OCI-LY1 (cell line): ENCODE measurements around the gene ELOVL1.

Experiments
- H2AFZ ChIP-seq: fragments of 200-600 bp; sonication (generic), shearing (Covaris generic); 2 replicates; pipeline ENCODE4 v1.6.0; 2014; ENCODE audit warnings: antibody characterized with exemption, mild to moderate bottlenecking, low read length
- H3F3A ChIP-seq: fragments of 200-600 bp; sonication (generic), shearing (Covaris generic); 2 replicates; pipeline ENCODE4 v1.6.0; 2014; ENCODE audit warnings: mild to moderate bottlenecking, antibody characterized with exemption, low read length, moderate library complexity; ENCODE audit not compliant: insufficient read depth
- H3K27ac ChIP-seq: fragments of 200-600 bp; sonication (generic); 2 replicates; pipeline ENCODE4 v1.5.1; 2014; ENCODE audit warnings: low read length, mixed run types, mild to moderate bottlenecking, low read depth; ENCODE audit not compliant: poor library complexity, severe bottlenecking
- H3K27me3 ChIP-seq: fragments of 200-600 bp; sonication (generic); 2 replicates; pipeline ENCODE4 v1.6.0; 2014; ENCODE audit warnings: antibody characterized with exemption, mild to moderate bottlenecking, low read length, moderate library complexity; ENCODE audit not compliant: insufficient read depth
- H3K36me3 ChIP-seq: fragments of 200-600 bp; sonication (generic); 2 replicates; pipeline ENCODE4 v1.6.1; 2014; ENCODE audit warnings: mild to moderate bottlenecking, antibody characterized with exemption, low read length, moderate library complexity, mixed read lengths; ENCODE audit not compliant: insufficient read depth
- H3K4me1 ChIP-seq: fragments of 200-600 bp; sonication (generic); 2 replicates; pipeline ENCODE4 v1.5.1; 2014; ENCODE audit warnings: mild to moderate bottlenecking, low read length, moderate library complexity; ENCODE audit not compliant: insufficient read depth, severe bottlenecking
- H3K4me2 ChIP-seq: fragments of 200-600 bp; sonication (generic), shearing (Covaris generic); 2 replicates; pipeline ENCODE4 v1.6.1; 2014; ENCODE audit warnings: low read length
- H3K4me3 ChIP-seq: fragments of 200-600 bp; sonication (generic); 2 replicates; pipeline ENCODE4 v1.5.1; 2014; ENCODE audit warnings: low read length, low read depth, mild to moderate bottlenecking, mixed read lengths; ENCODE audit not compliant: poor library complexity, severe bottlenecking
- H3K79me2 ChIP-seq: fragments of 200-600 bp; shearing (Covaris generic); 2 replicates; pipeline ENCODE4 v1.6.1; 2016; ENCODE audit warnings: mixed run types, low read length, mixed read lengths; ENCODE audit not compliant: insufficient read depth
- H3K9ac ChIP-seq: fragments of 200-600 bp; sonication (generic), shearing (Covaris generic); 2 replicates; pipeline ENCODE4 v1.6.1; 2014; ENCODE audit warnings: mild to moderate bottlenecking, low read length, mixed read lengths
- H3K9me2 ChIP-seq: fragments of 200-600 bp; sonication (generic), shearing (Covaris generic); 2 replicates; pipeline ENCODE4 v1.6.1; 2014; ENCODE audit warnings: low read depth, mild to moderate bottlenecking, low read length, mixed read lengths
- H3K9me3 ChIP-seq: fragments of 200-600 bp; shearing (Covaris generic); 2 replicates; pipeline ENCODE4 v1.6.1; 2014; ENCODE audit warnings: low read length, mixed read lengths
- H4K20me1 ChIP-seq: fragments of 200-600 bp; sonication (generic), shearing (Covaris generic); 2 replicates; pipeline ENCODE4 v1.6.0; 2016; ENCODE audit warnings: mild to moderate bottlenecking, low read length; ENCODE audit not compliant: insufficient read depth
- EZH2 ChIP-seq: fragments of 200-600 bp; sonication (generic), shearing (Covaris generic); IDR thresholded peaks from 2 replicates; pipeline ENCODE4 v1.8.0; 2017; ENCODE audit warnings: borderline replicate concordance, mixed run types, mild to moderate bottlenecking, antibody characterized with exemption, low read length, moderate library complexity, mixed read lengths
- TF ChIP-seq, protein P1 (sequence below): fragments of 200-600 bp; sonication (generic), shearing (Covaris generic); IDR thresholded peaks from 2 replicates; pipeline ENCODE4 v1.5.1; 2017; ENCODE audit warnings: mild to moderate bottlenecking, antibody characterized with exemption, low read length, moderate library complexity, mixed read lengths

Gene ELOVL1

DNA sequence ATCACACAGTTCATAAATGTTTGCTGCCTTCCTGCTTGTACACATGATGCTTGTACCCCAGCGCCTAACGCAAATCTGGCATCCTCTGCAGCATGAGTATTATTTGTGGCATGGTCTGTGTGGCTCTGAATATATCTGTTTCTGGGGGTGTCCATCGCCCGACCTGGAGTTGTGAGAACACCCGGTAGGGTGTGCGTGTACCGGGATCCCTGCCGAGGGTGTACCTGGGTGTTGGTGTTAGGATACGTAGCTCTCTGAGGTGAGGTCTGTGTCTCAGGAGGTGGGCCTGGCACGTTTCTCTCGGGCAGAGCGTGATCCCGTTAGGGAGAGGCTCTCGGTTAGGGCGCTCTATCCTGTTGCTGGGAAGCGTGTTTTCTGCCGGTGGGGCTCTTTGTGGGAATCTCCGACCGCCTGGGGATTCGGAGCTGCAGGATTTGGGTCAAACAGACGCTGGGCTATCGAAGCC lies 19.4 kb downstream of the ELOVL1 start:
- H3K36me3 ChIP-seq, result no peaks in the 10 kb centered on the region
- H3K4me1 ChIP-seq, result peaks cover 20% of the 10 kb centered on the region
- peak overlapping the region; percentile 68 for H3K9ac ChIP-seq

DNA sequence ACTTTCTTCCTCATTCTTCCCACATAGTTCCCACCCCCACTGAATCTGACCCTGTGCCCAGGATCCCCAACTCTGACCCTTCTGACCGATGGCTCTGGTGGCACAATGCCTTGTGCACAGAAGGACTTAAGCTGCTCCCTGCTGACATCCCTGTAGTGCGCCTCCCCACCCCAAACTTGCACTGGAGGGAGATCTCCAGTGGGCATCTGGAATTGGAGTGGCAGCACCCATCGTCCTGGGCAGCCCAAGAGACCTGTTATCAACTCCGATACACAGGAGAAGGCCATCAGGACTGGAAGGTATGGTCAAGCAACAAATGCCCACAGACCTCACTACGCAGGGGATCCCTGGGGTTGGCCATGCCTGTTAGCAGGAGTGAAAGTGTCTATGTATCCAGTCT lies 21.2 kb downstream of the ELOVL1 start:
- peaks cover 20% of the 10 kb centered on the region for H3K4me1 ChIP-seq
- no peaks in the 10 kb centered on the region for H3K27me3 ChIP-seq
- no peaks in the 10 kb centered on the region for H4K20me1 ChIP-seq
- no peak overlapping the region for H3K9ac ChIP-seq
- no peaks in the 10 kb centered on the region for H3K79me2 ChIP-seq
- no peak overlapping the region for H3K4me3 ChIP-seq
- no peaks in the 10 kb centered on the region for H3K9me3 ChIP-seq
- no peaks in the 10 kb centered on the region for H3F3A ChIP-seq
- no peak overlapping the region for H3K27ac ChIP-seq
- no peaks in the 10 kb centered on the region for H3K9me2 ChIP-seq
- H3K36me3 ChIP-seq, result no peaks in the 10 kb centered on the region
- no peak overlapping the region for H3K4me2 ChIP-seq
- TF ChIP-seq, protein P1, sequence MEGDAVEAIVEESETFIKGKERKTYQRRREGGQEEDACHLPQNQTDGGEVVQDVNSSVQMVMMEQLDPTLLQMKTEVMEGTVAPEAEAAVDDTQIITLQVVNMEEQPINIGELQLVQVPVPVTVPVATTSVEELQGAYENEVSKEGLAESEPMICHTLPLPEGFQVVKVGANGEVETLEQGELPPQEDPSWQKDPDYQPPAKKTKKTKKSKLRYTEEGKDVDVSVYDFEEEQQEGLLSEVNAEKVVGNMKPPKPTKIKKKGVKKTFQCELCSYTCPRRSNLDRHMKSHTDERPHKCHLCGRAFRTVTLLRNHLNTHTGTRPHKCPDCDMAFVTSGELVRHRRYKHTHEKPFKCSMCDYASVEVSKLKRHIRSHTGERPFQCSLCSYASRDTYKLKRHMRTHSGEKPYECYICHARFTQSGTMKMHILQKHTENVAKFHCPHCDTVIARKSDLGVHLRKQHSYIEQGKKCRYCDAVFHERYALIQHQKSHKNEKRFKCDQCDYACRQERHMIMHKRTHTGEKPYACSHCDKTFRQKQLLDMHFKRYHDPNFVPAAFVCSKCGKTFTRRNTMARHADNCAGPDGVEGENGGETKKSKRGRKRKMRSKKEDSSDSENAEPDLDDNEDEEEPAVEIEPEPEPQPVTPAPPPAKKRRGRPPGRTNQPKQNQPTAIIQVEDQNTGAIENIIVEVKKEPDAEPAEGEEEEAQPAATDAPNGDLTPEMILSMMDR, result no peak
- TF ChIP-seq EZH2, result no peak
- H2AFZ ChIP-seq, result no peak overlapping the region

More for the DNA sequence above, 19.4 kb downstream of the ELOVL1 start:
- Histone ChIP-seq H4K20me1 (no peaks in the 10 kb centered on the region), H3K79me2 (no peaks in the 10 kb centered on the region), H2AFZ (0 out of 2 replicates have a peak overlapping the region, but pooled peaks have one; percentile 0), H3K4me2 (peak overlapping the region; percentile 98), H3K9me3 (no peaks in the 10 kb centered on the region), H3K4me3 (peak overlapping the region; percentile 76), H3K27ac (no peak overlapping the region), H3K27me3 (no peaks in the 10 kb centered on the region), H3K9me2 (no peaks in the 10 kb centered on the region), H3F3A (no peaks in the 10 kb centered on the region)
- TF ChIP-seq EZH2, result no peak
- TF ChIP-seq, protein P1, result no peak

DNA sequence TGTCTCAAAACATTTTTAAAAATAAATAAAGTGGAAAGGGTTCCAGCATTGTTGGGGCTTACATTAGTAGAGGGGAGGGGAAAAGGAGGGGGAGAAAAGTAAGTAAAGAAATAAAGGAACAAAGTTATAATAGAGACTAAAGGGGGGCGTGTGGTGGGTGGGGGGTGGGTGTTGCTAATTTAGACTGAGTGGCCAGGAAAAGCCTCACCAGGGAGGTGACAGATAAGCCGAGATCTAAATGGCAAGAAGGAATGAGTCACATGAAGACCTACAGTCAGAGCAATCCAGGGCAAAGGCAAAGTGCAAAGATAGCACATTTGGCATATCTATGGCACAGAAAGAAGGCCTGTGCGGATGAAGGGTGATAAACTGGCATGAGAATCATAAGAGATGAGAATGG lies 22.7 kb downstream of the ELOVL1 start:
- H3K4me1 ChIP-seq, result peaks cover 19% of the 10 kb centered on the region
- no peak overlapping the region for H3K4me3 ChIP-seq
- H3K27ac ChIP-seq, result no peak overlapping the region
- no peak overlapping the region for H2AFZ ChIP-seq
- no peaks in the 10 kb centered on the region for H4K20me1 ChIP-seq
- TF ChIP-seq, protein P1, result no peak
- no peak for TF ChIP-seq EZH2
- no peak overlapping the region for H3K4me2 ChIP-seq
- H3K9me2 ChIP-seq, result no peaks in the 10 kb centered on the region
- H3K36me3 ChIP-seq, result no peaks in the 10 kb centered on the region
- H3K9ac ChIP-seq, result no peak overlapping the region
- no peaks in the 10 kb centered on the region for H3F3A ChIP-seq
- no peaks in the 10 kb centered on the region for H3K9me3 ChIP-seq
- no peaks in the 10 kb centered on the region for H3K27me3 ChIP-seq
- no peaks in the 10 kb centered on the region for H3K79me2 ChIP-seq
